Mammary epithelial cell (primary cell): ENCODE data around the gene ERCC4.

Source experiments
- CTCF ChIP-seq, 2 donors: IDR thresholded peaks in 1 of 2; conservative IDR thresholded peaks in 1 of 2; 2 replicates each; pipeline ENCODE4 v1.5.1; 2011 to 2012; ENCODE audit warnings: inconsistent platforms in 2 of 2, low read length in 2 of 2, mild to moderate bottlenecking in 2 of 2, control low read depth in 1 of 2, low read depth in 1 of 2; ENCODE audit not compliant: insufficient read depth in 1 of 2; ENCODE audit errors: extremely low read depth in 1 of 2
- EZH2 ChIP-seq: IDR thresholded peaks from 2 replicates; pipeline ENCODE4 v1.6.1; 2012; ENCODE audit warnings: low read length, inconsistent platforms, borderline replicate concordance

GRCh38 chr16:13982451-13982850 lies 62.5 kb downstream of the ERCC4 start:
- TF ChIP-seq CTCF (conservative IDR thresholded peaks at IDR 0.05 in 1 of 2, IDR thresholded peaks at IDR 0.05 in 1 of 2; ENCODE audit: extremely low read depth in 1 of 2, insufficient read depth in 1 of 2, low read depth in 1 of 2, low read length in 2 of 2) (no peak), EZH2 (no peak)
